Calu3 (cell line): Measurements from ENCODE around the gene ZYX. TPM values are rescaled to one million over a fixed set of nuclear protein-coding genes. Genes with fewer than 3 reads are reported as not detected.

Experiments
- BruUV-seq: library from RNA; stranded (reverse); fragments of 400-500 nt; replicated peaks from 2 replicates; lab custom pipeline; 2021; lab: Mats Ljungman, UMichigan
- CTCF ChIA-PET: fragments of 300-600 bp; sonication (Branson Sonifier 250); formaldehyde crosslinking; loops from one replicate; lab custom pipeline; 2022; ENCODE audit warnings: antibody characterized with exemption; lab: Charles Lee
- DNase-seq: peaks from one replicate; pipeline ENCODE4 v3.0.0; 2022
- H3K27ac Mint-ChIP-seq: one replicate; pipeline ENCODE4 v1.8.0; 2022; ENCODE audit warnings: mixed read lengths; ENCODE audit not compliant: unreplicated experiment
- H3K27me3 Mint-ChIP-seq: one replicate; pipeline ENCODE4 v1.8.0; 2022; ENCODE audit warnings: mixed read lengths; ENCODE audit not compliant: unreplicated experiment
- H3K36me3 Mint-ChIP-seq: one replicate; pipeline ENCODE4 v1.8.0; 2022; ENCODE audit warnings: mild to moderate bottlenecking, moderate library complexity, mixed read lengths; ENCODE audit not compliant: insufficient read depth, unreplicated experiment
- H3K4me1 Mint-ChIP-seq: one replicate; pipeline ENCODE4 v1.8.0; 2022; ENCODE audit warnings: mild to moderate bottlenecking, low read depth, mixed read lengths; ENCODE audit not compliant: unreplicated experiment
- H3K4me3 Mint-ChIP-seq: one replicate; pipeline ENCODE4 v1.8.0; 2022; ENCODE audit warnings: mild to moderate bottlenecking, low read depth, moderate library complexity, mixed read lengths; ENCODE audit not compliant: unreplicated experiment
- H3K9me3 Mint-ChIP-seq: one replicate; pipeline ENCODE4 v1.8.0; 2022; ENCODE audit warnings: low read depth, mixed read lengths; ENCODE audit not compliant: unreplicated experiment
- CTCF ChIP-seq: fragments of 200-600 bp; IDR thresholded peaks from one replicate; pipeline ENCODE4 v1.8.0; 2022; ENCODE audit warnings: antibody characterized with exemption; ENCODE audit not compliant: unreplicated experiment
- intact Hi-C: fragments of 100-400 bp; cut with micrococcal nuclease; formaldehyde crosslinking; loops from one replicate; pipeline ENCODE4 v1.10.0; 2022; ENCODE audit not compliant: unreplicated experiment
- microRNA-seq: library from miRNA; unstranded; fragments of <30 nt; microRNA quantifications from one replicate; pipeline ENCODE4 v1.2.0, GENCODE V29; 2022
- total RNA-seq: library from RNA; stranded (reverse); gene quantifications from 2 replicates; pipeline ENCODE4 v1.2.3, GENCODE V29; 2022

ZYX gene
- total RNA-seq, 1 experiment from 2014 or later = 114 TPM

GRCh38 chr7:143435266-143435665 lies 54.1 kb downstream of the ZYX start:
- H3K36me3 Mint-ChIP-seq = no peaks in the 10 kb centered on the region
- CTCF ChIA-PET = no interaction called here
- peak overlapping the region; percentile 13 for H3K4me3 Mint-ChIP-seq
- H3K27ac Mint-ChIP-seq = no peak overlapping the region
- TF ChIP-seq CTCF = no peak
- peaks cover 13% of the 10 kb centered on the region for H3K4me1 Mint-ChIP-seq
- intact Hi-C loops = no loop called here
- BruUV-seq = no TSS peak
- no peaks in the 10 kb centered on the region for H3K9me3 Mint-ChIP-seq
- no peak for DNase-seq
- no peaks in the 10 kb centered on the region for H3K27me3 Mint-ChIP-seq

GRCh38 chr7:143436325-143436946 lies 55.3 kb downstream of the ZYX start:
- TF ChIP-seq CTCF = no peak
- BruUV-seq = no TSS peak
- no peaks in the 10 kb centered on the region for H3K36me3 Mint-ChIP-seq
- no peak overlapping the region for H3K27ac Mint-ChIP-seq
- no peaks in the 10 kb centered on the region for H3K9me3 Mint-ChIP-seq
- H3K4me1 Mint-ChIP-seq = peaks cover 13% of the 10 kb centered on the region
- H3K4me3 Mint-ChIP-seq = no peak overlapping the region
- CTCF ChIA-PET = no interaction called here
- DNase-seq = no peak
- H3K27me3 Mint-ChIP-seq = no peaks in the 10 kb centered on the region
- intact Hi-C loops = no loop called here

GRCh38 chr7:143437578-143437977 lies 56.4 kb downstream of the ZYX start:
- H3K4me1 Mint-ChIP-seq = peaks cover 13% of the 10 kb centered on the region
- no peak overlapping the region for H3K27ac Mint-ChIP-seq
- intact Hi-C loops = no loop called here
- CTCF ChIA-PET = no interaction called here
- no peaks in the 10 kb centered on the region for H3K9me3 Mint-ChIP-seq
- no peaks in the 10 kb centered on the region for H3K36me3 Mint-ChIP-seq
- BruUV-seq = no TSS peak
- H3K4me3 Mint-ChIP-seq = no peak overlapping the region
- no peaks in the 10 kb centered on the region for H3K27me3 Mint-ChIP-seq
- no peak for DNase-seq
- no peak for TF ChIP-seq CTCF

GRCh38 chr7:143439866-143440265 lies 58.7 kb downstream of the ZYX start:
- Mint-ChIP-seq H3K9me3 (no peaks in the 10 kb centered on the region), H3K27ac (no peak overlapping the region), H3K4me1 (peaks cover 9% of the 10 kb centered on the region), H3K4me3 (no peak overlapping the region), H3K27me3 (no peaks in the 10 kb centered on the region), H3K36me3 (no peaks in the 10 kb centered on the region)
- BruUV-seq = no TSS peak
- CTCF ChIA-PET = no interaction called here
- DNase-seq = no peak
- intact Hi-C loops = loop anchor here (10.0 kb wide), 1 partner anchor 675 kb away; no protein-coding TSS in a partner anchor
- no peak for TF ChIP-seq CTCF

Small RNAs within 50 kb of the gene (microRNA-seq; reads per million reads assigned to microRNA genes)
- 1.4 reads per million for gene MIR6892

Other genes with a start within 250 kb of the ZYX start
- gene PIP, start 249.3 kb upstream of the ZYX start, total RNA-seq = not detected in 2 replicates
- gene TAS2R39, start 197.9 kb upstream of the ZYX start, total RNA-seq = not detected in 2 replicates
- not detected in 2 replicates for gene TAS2R40, start 159.3 kb upstream of the ZYX start, total RNA-seq
- gene GSTK1, start 117.9 kb upstream of the ZYX start, total RNA-seq = 109 and 116 TPM in 2 replicates
- gene TMEM139, start 96.4 kb upstream of the ZYX start, total RNA-seq = 48.4 and 49.3 TPM in 2 replicates
- 51.3 and 53.8 TPM in 2 replicates for gene CASP2, start 93.0 kb upstream of the ZYX start, total RNA-seq
- 0.34 and 0.61 TPM in 2 replicates for gene CLCN1, start 65.2 kb upstream of the ZYX start, total RNA-seq
- gene FAM131B, start 18.6 kb upstream of the ZYX start, total RNA-seq = 0.19 and 1.2 TPM in 2 replicates
- 21.6 and 23.6 TPM in 2 replicates for gene EPHA1, start 27.5 kb downstream of the ZYX start, total RNA-seq
- not detected in 2 replicates for gene TAS2R60, start 62.1 kb downstream of the ZYX start, total RNA-seq
- gene TAS2R41, start 96.5 kb downstream of the ZYX start, total RNA-seq = not detected in 2 replicates
- gene CTAGE15, start 190.5 kb downstream of the ZYX start, total RNA-seq = 2.3 and 3.6 TPM in 2 replicates
- 0.34 and 0.52 TPM in 2 replicates for gene TCAF2, start 239.6 kb downstream of the ZYX start, total RNA-seq